Left renal pelvis (tissue), 4 donors: ENCODE data around the gene IL1RAPL2. TPM values are rescaled to one million over a fixed set of nuclear protein-coding genes. Genes with fewer than 3 reads are reported as not detected.
"Not testable (repeated sequence)": the region's sequence is repeated elsewhere in the genome, so short reads cannot be mapped to it uniquely, and the experiment has no call there.

Experiments used
- DNase-seq, 4 donors: peaks; one replicate each; pipeline ENCODE4 v3.0.0-alpha.2; 2013; ENCODE audit warnings: low read depth in 4 of 4, low spot score in 3 of 4
- polyA plus RNA-seq, 4 donors: library from polyadenylated mRNA; unstranded; fragments of 120-200 nt; gene quantifications; one replicate each; pipeline ENCODE4 v1.2.1, GENCODE V29; 2013; ENCODE audit not compliant: insufficient read length in 4 of 4

Gene IL1RAPL2
- polyA plus RNA-seq, 4 donors = 0.72 to 1.5 (median 1.1) TPM

- DNase-seq = no peak
These were observed 440.1 kb downstream of the IL1RAPL2 start for GRCh38 chrX:105006103-105006502.

- no peak for DNase-seq
These were observed 441.0 kb downstream of the IL1RAPL2 start for GRCh38 chrX:105006996-105007395.

GRCh38 chrX:105013719-105014118 is 447.7 kb downstream of the IL1RAPL2 start:
- DNase-seq = no peak

- DNase-seq = no peak
These were observed 451.6 kb downstream of the IL1RAPL2 start for GRCh38 chrX:105017641-105018040.

GRCh38 chrX:105018865-105019264 is 452.9 kb downstream of the IL1RAPL2 start:
- no peak for DNase-seq

GRCh38 chrX:105028962-105029361 is 463.0 kb downstream of the IL1RAPL2 start:
- DNase-seq = not testable (repeated sequence)

- no peak for DNase-seq
These were observed 472.8 kb downstream of the IL1RAPL2 start for GRCh38 chrX:105038672-105039328.

- no peak for DNase-seq
These were observed 484.9 kb downstream of the IL1RAPL2 start for GRCh38 chrX:105050921-105051320.

- no peak for DNase-seq
These were observed 485.4 kb downstream of the IL1RAPL2 start for GRCh38 chrX:105051364-105051763.

GRCh38 chrX:105052926-105053325 is 486.9 kb downstream of the IL1RAPL2 start:
- no peak for DNase-seq

- DNase-seq = no peak
These were observed 497.7 kb downstream of the IL1RAPL2 start for GRCh38 chrX:105063743-105064142.

GRCh38 chrX:105098201-105098600 is 532.2 kb downstream of the IL1RAPL2 start:
- DNase-seq = no peak

- no peak for DNase-seq
These were observed 532.8 kb downstream of the IL1RAPL2 start for GRCh38 chrX:105098812-105099211.

- DNase-seq = no peak
These were observed 535.4 kb downstream of the IL1RAPL2 start for GRCh38 chrX:105101378-105101777.

GRCh38 chrX:105109936-105110335 is 543.9 kb downstream of the IL1RAPL2 start:
- DNase-seq = no peak

GRCh38 chrX:105114554-105115130 is 548.6 kb downstream of the IL1RAPL2 start:
- no peak for DNase-seq

- not testable (repeated sequence) for DNase-seq
These were observed 549.8 kb downstream of the IL1RAPL2 start for GRCh38 chrX:105115596-105116320.

- DNase-seq = no peak
These were observed 550.5 kb downstream of the IL1RAPL2 start for GRCh38 chrX:105116486-105116885.

GRCh38 chrX:105117621-105118020 is 551.6 kb downstream of the IL1RAPL2 start:
- DNase-seq = no peak

GRCh38 chrX:105120463-105120862 is 554.5 kb downstream of the IL1RAPL2 start:
- DNase-seq = no peak

GRCh38 chrX:105121186-105121585 is 555.2 kb downstream of the IL1RAPL2 start:
- no peak for DNase-seq

GRCh38 chrX:105126201-105126600 is 560.2 kb downstream of the IL1RAPL2 start:
- no peak for DNase-seq
